H1 (cell line): Measurements from ENCODE around the gene HPRT1. TPM values are rescaled to one million over a fixed set of nuclear protein-coding genes. Genes with fewer than 3 reads are reported as not detected.

ENCODE experiments used
- CTCF ChIA-PET: fragments of 300-600 bp; sonication (Branson Sonifier 250); formaldehyde crosslinking; loops from one replicate; lab custom pipeline; 2021; ENCODE audit not compliant: partially characterized antibody; lab: Charles Lee
- POLR2A ChIA-PET: fragments of 300-600 bp; sonication (Branson Sonifier 250); formaldehyde crosslinking; loops from one replicate; lab custom pipeline; 2021; ENCODE audit warnings: inconsistent platforms; ENCODE audit not compliant: partially characterized antibody; lab: Charles Lee
- DNase-seq, 2 experiments: peaks; one replicate each; pipeline versions ENCODE4 v3.0.0 to v3.0.0-alpha.2; 2010 to 2022; ENCODE audit warnings: low spot score in 2 of 2, low read depth in 1 of 2, mixed read lengths in 1 of 2
- FAIRE-seq: peaks from 2 replicates; lab custom pipeline; 2011; peaks lifted over from hg19 to GRCh38; lab: Jason Lieb, UNC
- H2AFZ ChIP-seq: 2 replicates; pipeline ENCODE4 v1.8.1; 2012; ENCODE audit warnings: low read length, inconsistent platforms
- H2AK5ac ChIP-seq: 2 replicates; pipeline ENCODE4 v1.6.1; 2013; ENCODE audit warnings: low read depth, low read length
- H2BK120ac ChIP-seq: replicated peaks from 2 replicates; pipeline ENCODE3; 2013; ENCODE audit warnings: low read depth, low read length, inconsistent platforms
- H2BK12ac ChIP-seq: 2 replicates; pipeline ENCODE4 v1.6.1; 2013; ENCODE audit warnings: low read depth, low read length
- H2BK15ac ChIP-seq: 2 replicates; pipeline ENCODE4 v1.6.1; 2013; ENCODE audit warnings: low read length
- H2BK20ac ChIP-seq: 2 replicates; pipeline ENCODE4 v1.6.1; 2013; ENCODE audit warnings: low read length
- H2BK5ac ChIP-seq: 2 replicates; pipeline ENCODE4 v1.6.1; 2013; ENCODE audit warnings: low read depth, low read length
- H3K14ac ChIP-seq: 2 replicates; pipeline ENCODE4 v1.6.1; 2013; ENCODE audit warnings: inconsistent platforms; ENCODE audit not compliant: insufficient read length
- H3K18ac ChIP-seq: 2 replicates; pipeline ENCODE4 v1.6.1; 2013; ENCODE audit warnings: low read length; ENCODE audit errors: extremely low read depth
- H3K23ac ChIP-seq: 2 replicates; pipeline ENCODE4 v1.6.1; 2013; ENCODE audit warnings: inconsistent platforms; ENCODE audit not compliant: insufficient read length
- H3K23me2 ChIP-seq: 2 replicates; pipeline ENCODE4 v1.6.1; 2013; ENCODE audit warnings: low read depth, low read length
- H3K27ac ChIP-seq: 2 replicates; pipeline ENCODE4 v1.6.1; 2011; ENCODE audit warnings: low read depth, low read length, inconsistent platforms
- H3K27me3 ChIP-seq, 4 experiments: replicated peaks in 1 of 4; 1 replicate in 1 of 4; 2 replicates in 3 of 4; pipeline versions ENCODE4 v1.6.1 to v1.8.1; 2011 to 2013; ENCODE audit warnings: low read length in 3 of 4, mild to moderate bottlenecking in 3 of 4, inconsistent platforms in 2 of 4, mixed read lengths in 2 of 4, moderate library complexity in 1 of 4; ENCODE audit not compliant: control insufficient read depth in 3 of 4, insufficient read depth in 3 of 4; ENCODE audit errors: extremely low read depth in 1 of 4
- H3K36me3 ChIP-seq, 4 experiments: 2 replicates each; pipeline versions ENCODE4 v1.6.1 to v1.8.1; 2011 to 2013; ENCODE audit warnings: mild to moderate bottlenecking in 4 of 4, low read length in 3 of 4, moderate library complexity in 2 of 4, control low read depth in 1 of 4, inconsistent platforms in 1 of 4; ENCODE audit not compliant: insufficient read depth in 4 of 4, control insufficient read depth in 2 of 4
- H3K4ac ChIP-seq: replicated peaks from 2 replicates; pipeline ENCODE3; 2013; ENCODE audit warnings: low read length, low read depth, mixed read lengths, inconsistent platforms; ENCODE audit not compliant: insufficient read length
- H3K4me1 ChIP-seq, 4 experiments: replicated peaks in 1 of 4; 1 replicate in 1 of 4; 2 replicates in 3 of 4; pipeline versions ENCODE4 v1.6.1 to v1.8.1; 2011 to 2013; ENCODE audit warnings: low read length in 3 of 4, inconsistent platforms in 2 of 4, mixed read lengths in 1 of 4; ENCODE audit not compliant: insufficient read depth in 4 of 4, control insufficient read depth in 3 of 4
- H3K4me2 ChIP-seq, 2 experiments: 2 replicates each; pipeline versions ENCODE4 v1.6.1 to v1.8.1; 2011 to 2013; ENCODE audit warnings: low read depth in 2 of 2, low read length in 2 of 2, control low read depth in 1 of 2, inconsistent platforms in 1 of 2, mild to moderate bottlenecking in 1 of 2; ENCODE audit not compliant: insufficient read depth in 1 of 2
- H3K4me3 ChIP-seq, 4 experiments: fragments of 200-600, 300-600 bp in 1 of 4; sonication (generic), shearing (Covaris generic), sonication (Bioruptor Twin) in 1 of 4; 2 replicates each; pipeline versions ENCODE4 v1.5.1 to v1.8.1; 2011 to 2016; ENCODE audit warnings: low read length in 4 of 4, low read depth in 3 of 4, control low read depth in 2 of 4, inconsistent platforms in 2 of 4, mild to moderate bottlenecking in 2 of 4, mixed read lengths in 1 of 4, moderate library complexity in 1 of 4; ENCODE audit not compliant: insufficient read depth in 2 of 4; ENCODE audit errors: extremely low read depth in 1 of 4
- H3K56ac ChIP-seq: replicated peaks from 2 replicates; pipeline ENCODE3; 2013; ENCODE audit warnings: low read depth, mild to moderate bottlenecking, mixed read lengths, low read length, inconsistent platforms; ENCODE audit not compliant: insufficient read length
- H3K79me1 ChIP-seq: 2 replicates; pipeline ENCODE4 v1.6.1; 2013; ENCODE audit warnings: low read depth, low read length, control low read depth
- H3K79me2 ChIP-seq, 2 experiments: 2 replicates each; pipeline versions ENCODE4 v1.6.1 to v1.8.1; 2012 to 2013; ENCODE audit warnings: low read length in 2 of 2, mild to moderate bottlenecking in 2 of 2, inconsistent platforms in 1 of 2; ENCODE audit not compliant: insufficient read depth in 2 of 2, control insufficient read depth in 1 of 2
- H3K9ac ChIP-seq, 4 experiments: replicated peaks in 1 of 4; 1 replicate in 1 of 4; 2 replicates in 3 of 4; pipeline versions ENCODE4 v1.6.1 to v1.8.1; 2011 to 2013; ENCODE audit warnings: low read depth in 3 of 4, low read length in 3 of 4, control low read depth in 2 of 4, mild to moderate bottlenecking in 2 of 4, moderate library complexity in 2 of 4, inconsistent platforms in 1 of 4; ENCODE audit errors: extremely low read depth in 1 of 4
- H3K9me3 ChIP-seq, 2 experiments: 2 replicates each; pipeline versions ENCODE4 v1.6.1 to v1.8.1; 2012 to 2013; ENCODE audit warnings: mild to moderate bottlenecking in 2 of 2, moderate library complexity in 2 of 2, control low read depth in 1 of 2, inconsistent platforms in 1 of 2, low read depth in 1 of 2, low read length in 1 of 2, mixed read lengths in 1 of 2; ENCODE audit not compliant: insufficient read depth in 2 of 2
- H4K20me1 ChIP-seq, 2 experiments: replicated peaks in 1 of 2; 2 replicates each; pipeline versions ENCODE3 to v1.8.1; 2011 to 2013; ENCODE audit warnings: inconsistent platforms in 2 of 2, low read length in 2 of 2, mild to moderate bottlenecking in 1 of 2; ENCODE audit not compliant: insufficient read depth in 2 of 2, control insufficient read depth in 1 of 2
- H4K5ac ChIP-seq: 2 replicates; pipeline ENCODE4 v1.6.1; 2013; ENCODE audit warnings: low read length, low read depth, mixed read lengths, inconsistent platforms; ENCODE audit not compliant: insufficient read length
- H4K8ac ChIP-seq: 2 replicates; pipeline ENCODE4 v1.8.0; 2013; ENCODE audit warnings: mild to moderate bottlenecking, moderate library complexity, low read length, inconsistent platforms; ENCODE audit not compliant: insufficient read depth; ENCODE audit errors: extremely low read depth
- H4K91ac ChIP-seq: replicated peaks from 2 replicates; pipeline ENCODE3; 2013; ENCODE audit warnings: low read length, mixed read lengths, inconsistent platforms; ENCODE audit not compliant: insufficient read length
- CREB1 ChIP-seq: IDR thresholded peaks from 2 replicates; pipeline ENCODE4 v1.6.1; 2012; ENCODE audit warnings: inconsistent platforms
- KDM1A ChIP-seq: fragments of 200-600, 300-600 bp; sonication (generic); IDR thresholded peaks from 2 replicates; pipeline ENCODE4 v1.7.1; 2016; ENCODE audit warnings: mild to moderate bottlenecking, low read length, borderline replicate concordance
- SAP30 ChIP-seq: fragments of 300-600 bp; sonication (generic); IDR thresholded peaks from 2 replicates; pipeline ENCODE4 v1.7.1; 2012; ENCODE audit warnings: low read length, moderate library complexity, mild to moderate bottlenecking, inconsistent platforms; ENCODE audit not compliant: insufficient read depth, insufficient replicate concordance
- SP2 ChIP-seq: IDR thresholded peaks from 2 replicates; pipeline ENCODE4 v1.6.1; 2012; ENCODE audit warnings: mild to moderate bottlenecking, low read length, inconsistent platforms
- SUZ12 ChIP-seq: fragments of 200-600 bp; sonication (generic); IDR thresholded peaks from 2 replicates; pipeline ENCODE4 v1.6.1; 2012; ENCODE audit warnings: mild to moderate bottlenecking, inconsistent platforms, low read length, moderate library complexity, mixed read lengths
- TEAD4 ChIP-seq: IDR thresholded peaks from 2 replicates; pipeline ENCODE4 v1.6.1; 2012; ENCODE audit warnings: low read depth, low read length, inconsistent platforms, mixed read lengths
- WGBS, 2 experiments: shearing (Covaris generic) in 1 of 2; methylation state at CpG; one replicate each; pipeline versions ENCODE4 v1.1.6 to v1.1.7; 2013 to 2015; ENCODE audit warnings: low lambda C conversion rate in 2 of 2, mixed read lengths in 2 of 2, inconsistent platforms in 1 of 2, low coverage in 1 of 2, missing lambda C conversion rate in 1 of 2; ENCODE audit not compliant: insufficient replicate concordance in 2 of 2, insufficient coverage in 1 of 2, insufficient read length in 1 of 2; ENCODE audit errors: extremely low coverage in 1 of 2, missing lambda C conversion rate in 1 of 2; 5-methylcytosine and 5-hydroxymethylcytosine counted together
- polyA plus RNA-seq, 7 experiments: library from polyadenylated mRNA; depleted of rRNA in 3 of 7; stranded (reverse) in 5 of 7; unstranded in 2 of 7; fragments of >200 nt in 5 of 7; fragments of 200-250 nt in 2 of 7; gene quantifications; 1 replicate in 5 of 7; 2 replicates in 1 of 7; 4 replicates in 1 of 7; pipeline versions ENCODE4 v1.2.1 to v1.2.3, GENCODE V29; 2011 to 2013; ENCODE audit warnings: missing spikeins in 2 of 7, mixed read lengths in 2 of 7
- total RNA-seq: library from RNA; stranded (reverse); fragmentation: NEBNext Ultra II Directional; extraction: Animal tissue kit (Norgen Biotek cat#: 25700); gene quantifications from 2 replicates; pipeline ENCODE4 v1.2.1, GENCODE V29; 2021
- TF ChIP-seq, protein P1 (sequence below): IDR thresholded peaks from 2 replicates; pipeline ENCODE4 v1.6.1; 2012; ENCODE audit warnings: low read length, inconsistent platforms

HPRT1 gene
- total and polyA plus RNA-seq, 2 of the 8 experiments (the other 6 are each of a cell fraction or from before 2014, with no cell fraction given), result 16.9 to 49.5 TPM

- Histone ChIP-seq H3K36me3 (no peaks in the 10 kb centered on the region), H4K8ac (no peak overlapping the region; the same call in 1 of the 2 replicates), H4K5ac (no peak overlapping the region), H2AFZ (no peak overlapping the region), H2BK12ac (no peak overlapping the region), H3K56ac (no peak overlapping the region), H2AK5ac (no peak overlapping the region), H3K79me1 (no peaks in the 10 kb centered on the region), H3K23me2 (peaks cover 15% of the 10 kb centered on the region; the same call in 1 of the 2 replicates), H2BK15ac (no peak overlapping the region), H3K4me1 (peaks cover 2 to 23% (median 13%) of the 10 kb centered on the region in 4 experiments; a peak in 6 of 7 replicates), H2BK120ac (no peak overlapping the region), H3K27me3 (peaks cover 20 to 48% (median 39%) of the 10 kb centered on the region in 4 experiments; a peak in 6 of 7 replicates), H3K14ac (no peak overlapping the region), H2BK5ac (no peak overlapping the region), H3K18ac (peak overlapping the region; percentile 48), H3K9me3 (no peaks in the 10 kb centered on the region), H3K27ac (no peak overlapping the region), H3K4me3 (peak overlapping the region; percentile 17 to 70 (median 20); a peak in 5 of 8 replicates), H3K23ac (no peak overlapping the region), H2BK20ac (no peak overlapping the region), H3K9ac (peak overlapping the region in 1 of 4 experiments; percentile 40; a peak in 1 of 7 replicates), H3K79me2 (no peaks in the 10 kb centered on the region), H3K4me2 (peak overlapping the region; percentile 71 to 87), H4K91ac (no peak overlapping the region), H4K20me1 (no peaks in the 10 kb centered on the region), H3K4ac (no peak overlapping the region)
- TF ChIP-seq SUZ12, result peak; percentile 64; the same call in 1 of the 2 replicates
- no peak for TF ChIP-seq SAP30
- TF ChIP-seq, protein P1, sequence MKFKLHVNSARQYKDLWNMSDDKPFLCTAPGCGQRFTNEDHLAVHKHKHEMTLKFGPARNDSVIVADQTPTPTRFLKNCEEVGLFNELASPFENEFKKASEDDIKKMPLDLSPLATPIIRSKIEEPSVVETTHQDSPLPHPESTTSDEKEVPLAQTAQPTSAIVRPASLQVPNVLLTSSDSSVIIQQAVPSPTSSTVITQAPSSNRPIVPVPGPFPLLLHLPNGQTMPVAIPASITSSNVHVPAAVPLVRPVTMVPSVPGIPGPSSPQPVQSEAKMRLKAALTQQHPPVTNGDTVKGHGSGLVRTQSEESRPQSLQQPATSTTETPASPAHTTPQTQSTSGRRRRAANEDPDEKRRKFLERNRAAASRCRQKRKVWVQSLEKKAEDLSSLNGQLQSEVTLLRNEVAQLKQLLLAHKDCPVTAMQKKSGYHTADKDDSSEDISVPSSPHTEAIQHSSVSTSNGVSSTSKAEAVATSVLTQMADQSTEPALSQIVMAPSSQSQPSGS, result no peak
- no peak for TF ChIP-seq SP2
- no peak for TF ChIP-seq TEAD4
- no peak for TF ChIP-seq KDM1A
- no peak for TF ChIP-seq CREB1
- WGBS, 2 experiments, result 4% methylated on average over 16 of the region's 35 CpGs; no CpG with 5 or more reads in 1 of the 2 experiments
- no peak for DNase-seq
- no peak for FAIRE-seq
- POLR2A ChIA-PET, result no interaction called here
- CTCF ChIA-PET, result interaction anchor here (0.7 to 2.3 kb wide), 2 partner anchors 25 to 218 kb away, joined by 5 to 10 read pairs; no protein-coding TSS in a partner anchor
These were observed 86.2 kb downstream of the HPRT1 start for GRCh38 chrX:134546187-134546586.
